ENCODE data around the gene ATP13A3.

DNA sequence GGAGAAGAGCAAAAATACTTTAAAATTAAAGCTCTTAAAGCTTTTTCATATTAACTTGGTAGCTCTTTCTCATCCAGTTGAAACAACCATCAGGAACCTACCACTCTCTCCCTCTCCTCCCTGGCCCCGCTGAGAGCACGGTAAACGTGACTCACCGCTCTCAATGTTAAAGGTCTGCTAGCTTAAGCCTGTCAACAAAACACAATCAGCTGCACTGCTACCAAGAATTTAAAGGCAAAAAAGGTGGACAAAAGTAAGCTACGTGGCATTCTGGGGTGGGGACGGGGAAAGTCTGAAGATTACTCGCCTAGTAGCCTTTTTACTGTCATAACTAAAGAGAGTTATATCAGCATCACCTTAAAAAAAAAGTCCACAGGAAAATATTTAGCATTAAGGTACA is 79.4 kb downstream of the ATP13A3 start:
- TF ChIP-seq POLR2A (IDR thresholded peaks at IDR 0.05; ENCODE audit: low read length) (no peak), GATA1 (IDR thresholded peaks at IDR 0.05; ENCODE audit: low read depth, low read length) (no peak)
